OCI-M2 (cell line): ENCODE measurements around the gene AKIP1.

Experiments used
- DNase-seq: peaks from one replicate; lab custom pipeline; 2025; ENCODE audit not compliant: unreplicated experiment; lab: John Stamatoyannopoulos, UW

Gene AKIP1

GRCh38 chr11:8956860-8957259 lies 45.9 kb downstream of the AKIP1 start:
- no peak for DNase-seq

GRCh38 chr11:8959546-8960166 lies 48.7 kb downstream of the AKIP1 start:
- no peak for DNase-seq

GRCh38 chr11:8961401-8961800 lies 50.4 kb downstream of the AKIP1 start:
- DNase-seq = no peak

GRCh38 chr11:8962841-8963240 lies 51.9 kb downstream of the AKIP1 start:
- no peak for DNase-seq

- DNase-seq = no peak
Measured at GRCh38 chr11:8963569-8964323, 52.8 kb downstream of the AKIP1 start.

GRCh38 chr11:8964324-8965320 lies 53.6 kb downstream of the AKIP1 start, which contains the start of gene TMEM9B:
Gene TMEM9B, minus strand, starts transcription at chr11:8964442. Its CDS starts 129 bp downstream, at chr11:8964313.
- no peak for DNase-seq

GRCh38 chr11:8967184-8967583 lies 56.2 kb downstream of the AKIP1 start:
- DNase-seq = no peak
